ENCODE measurements around the gene HYAL1.
"Not testable (repeated sequence)": the region's sequence is repeated elsewhere in the genome, so short reads cannot be mapped to it uniquely, and the experiment has no call there.

HYAL1 gene

GRCh38 chr3:50272538-50272910 lies 30.9 kb downstream of the HYAL1 start:
- DNase-seq, result not testable (repeated sequence)

- no peak for DNase-seq
Observed at GRCh38 chr3:50271314-50271936, 31.9 kb downstream of the HYAL1 start.

DNA sequence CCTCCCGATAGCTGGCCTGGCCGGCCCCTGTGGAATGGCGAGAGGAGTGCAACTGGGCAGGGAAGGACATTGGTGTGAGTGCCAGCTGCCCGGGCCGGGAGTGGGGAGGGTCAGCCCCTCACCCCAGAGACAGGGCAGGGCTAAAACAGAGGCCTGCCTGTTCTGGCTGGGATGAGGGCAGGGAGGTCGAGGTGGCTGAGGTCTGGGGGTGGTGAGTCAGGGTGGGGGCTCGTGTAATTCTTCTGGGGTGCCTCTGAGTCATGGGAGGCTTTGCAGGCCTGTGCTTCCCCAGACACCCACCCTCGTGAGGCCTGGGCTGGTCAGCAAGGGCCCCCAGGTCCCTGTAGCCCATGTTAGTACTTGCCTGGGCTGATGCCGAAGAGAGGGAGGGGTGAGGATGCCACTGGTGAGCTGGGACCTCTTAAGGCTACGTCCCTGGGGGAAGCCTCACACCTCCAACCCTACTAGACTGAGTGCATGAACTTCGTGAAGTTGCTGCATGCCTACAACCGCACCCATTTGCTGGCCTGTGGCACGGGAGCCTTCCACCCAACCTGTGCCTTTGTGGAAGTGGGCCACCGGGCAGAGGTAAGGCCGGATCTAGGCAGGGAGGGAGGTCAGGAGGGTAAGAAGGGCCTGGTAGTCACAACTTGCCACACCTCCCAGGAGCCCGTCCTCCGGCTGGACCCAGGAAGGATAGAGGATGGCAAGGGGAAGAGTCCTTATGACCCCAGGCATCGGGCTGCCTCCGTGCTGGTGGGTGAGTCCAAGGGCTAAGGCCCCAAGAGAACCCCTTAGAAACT lies 32.8 kb downstream of the HYAL1 start:
- DNase-seq, result no peak

GRCh38 chr3:50269977-50270413 lies 33.4 kb downstream of the HYAL1 start:
- DNase-seq, result no peak

GRCh38 chr3:50269460-50269859 lies 33.9 kb downstream of the HYAL1 start:
- no peak for DNase-seq

- no peak for DNase-seq
Observed at GRCh38 chr3:50268703-50269451, 34.5 kb downstream of the HYAL1 start, which contains the start of gene SEMA3B. Gene SEMA3B (plus strand): TSS chr3:50269147. CDS start chr3:50269241, 94 bp downstream.

- DNase-seq, result no peak
Observed at GRCh38 chr3:50268276-50268675, 35.1 kb downstream of the HYAL1 start.

- no peak for DNase-seq
Observed at GRCh38 chr3:50267280-50267913, 36.0 kb downstream of the HYAL1 start.

DNA sequence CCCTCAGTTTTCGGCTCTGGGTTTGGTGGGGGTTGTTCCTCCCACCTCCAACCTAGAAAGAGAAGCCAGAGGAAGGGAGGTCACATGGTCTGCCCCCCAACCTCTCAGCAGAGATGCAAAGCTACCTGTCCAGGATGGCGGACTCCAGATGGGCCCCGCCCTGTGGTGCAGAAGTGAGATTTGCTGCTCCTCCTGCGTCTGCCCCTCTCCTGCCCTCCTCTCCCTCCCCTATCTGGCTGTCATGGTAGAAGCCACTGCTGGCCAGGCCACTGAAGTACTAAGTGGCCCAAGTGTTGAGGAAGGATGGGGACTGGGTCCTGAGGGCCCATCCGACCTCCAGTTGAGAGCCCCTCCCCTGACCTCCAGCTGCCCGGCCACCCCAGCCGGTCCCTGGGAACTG lies 36.5 kb downstream of the HYAL1 start:
- no peak for DNase-seq

DNA sequence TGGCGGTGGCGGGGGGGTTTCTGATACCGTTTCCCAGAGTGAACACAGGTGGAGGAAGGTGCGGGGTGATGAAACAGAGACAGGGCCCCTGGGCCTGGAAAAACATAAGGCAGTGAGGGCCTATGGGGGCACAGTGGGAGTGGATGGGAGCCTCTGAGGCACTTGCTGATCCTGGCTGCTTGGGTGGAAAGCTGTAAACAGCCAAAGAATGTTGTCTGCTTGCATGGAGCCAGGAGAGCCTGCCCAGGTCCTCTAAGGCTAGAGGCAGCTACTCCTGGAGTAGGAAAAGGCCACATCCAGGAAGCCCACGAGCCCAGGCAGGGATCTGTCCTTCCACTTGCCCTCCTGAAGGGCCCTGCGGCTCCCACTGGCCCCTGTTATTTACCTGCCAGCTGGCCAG lies 37.4 kb downstream of the HYAL1 start:
- no peak for DNase-seq

GRCh38 chr3:50265571-50265970 lies 37.8 kb downstream of the HYAL1 start:
- DNase-seq, result no peak

GRCh38 chr3:50264964-50265485 lies 38.3 kb downstream of the HYAL1 start:
- no peak for DNase-seq

DNA sequence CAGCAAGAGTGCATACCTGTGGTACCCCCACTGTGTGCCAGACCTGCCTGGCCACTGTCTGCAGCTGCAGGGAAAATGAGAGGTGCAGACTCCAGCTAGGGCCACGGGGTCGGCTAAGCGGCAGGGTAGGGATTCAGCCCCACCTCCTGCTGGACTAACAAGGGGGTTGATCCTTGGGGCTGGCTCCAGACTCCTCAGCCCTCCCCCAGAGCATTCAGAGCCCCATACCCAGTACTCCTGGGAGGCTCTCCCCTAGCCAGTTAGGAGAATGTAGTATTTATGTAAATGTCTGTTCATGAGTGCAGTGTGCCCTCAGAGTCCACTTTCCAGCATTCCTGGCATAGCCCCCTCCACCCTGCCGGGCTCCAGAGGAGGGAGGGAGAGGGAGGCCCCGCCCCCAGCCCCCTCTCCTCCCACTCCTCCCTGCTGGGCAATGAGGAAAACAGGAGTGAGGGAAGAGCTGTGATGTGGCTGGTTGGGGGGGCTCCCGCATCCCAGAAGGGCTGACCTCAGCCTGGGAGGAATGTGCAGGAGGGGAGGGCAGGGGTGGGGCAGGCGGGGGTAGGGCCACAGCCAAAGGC lies 38.9 kb downstream of the HYAL1 start:
- DNase-seq, result no peak

GRCh38 chr3:50263478-50264382 lies 39.6 kb downstream of the HYAL1 start:
- DNase-seq, result no peak

DNA sequence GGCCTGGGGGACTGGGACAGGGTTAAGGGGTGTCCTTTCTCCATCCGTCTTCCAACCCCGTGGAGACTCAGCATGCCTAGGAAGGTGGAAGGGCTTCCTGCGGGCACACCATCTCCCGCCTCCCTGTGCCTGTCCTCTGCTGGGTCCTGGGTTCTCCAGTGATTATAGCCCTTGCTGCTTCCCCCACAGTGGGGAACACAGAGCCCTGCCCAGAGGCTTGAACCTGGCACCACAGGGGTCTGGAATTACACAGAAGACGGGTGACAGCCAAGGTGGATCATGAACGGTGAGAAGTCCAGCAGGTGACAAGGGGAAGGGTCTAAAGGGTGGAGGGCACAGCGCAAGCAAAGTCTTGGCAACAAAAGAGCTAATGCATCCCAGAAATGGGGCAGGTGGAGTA lies 40.6 kb downstream of the HYAL1 start:
- DNase-seq, result no peak

DNA sequence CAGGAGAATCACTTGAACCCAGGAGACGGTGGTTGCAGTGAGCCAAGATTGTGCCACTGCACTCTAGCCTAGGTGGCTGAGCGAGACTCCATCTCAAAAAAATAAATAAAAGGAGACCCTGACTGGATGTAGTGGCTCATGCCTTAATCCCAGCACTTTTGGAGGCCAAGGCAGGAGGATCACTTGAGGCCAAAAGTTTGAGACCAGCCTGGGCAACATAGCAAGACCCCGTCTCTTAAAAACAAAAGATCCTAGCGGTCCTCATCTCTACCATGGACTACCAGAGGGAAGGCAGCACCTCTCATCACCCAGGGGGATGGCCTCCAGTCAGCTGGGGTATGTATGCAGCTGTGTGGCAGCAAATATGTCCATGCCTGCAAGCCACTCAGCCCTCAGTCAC lies 41.2 kb downstream of the HYAL1 start:
- not testable (repeated sequence) for DNase-seq

DNA sequence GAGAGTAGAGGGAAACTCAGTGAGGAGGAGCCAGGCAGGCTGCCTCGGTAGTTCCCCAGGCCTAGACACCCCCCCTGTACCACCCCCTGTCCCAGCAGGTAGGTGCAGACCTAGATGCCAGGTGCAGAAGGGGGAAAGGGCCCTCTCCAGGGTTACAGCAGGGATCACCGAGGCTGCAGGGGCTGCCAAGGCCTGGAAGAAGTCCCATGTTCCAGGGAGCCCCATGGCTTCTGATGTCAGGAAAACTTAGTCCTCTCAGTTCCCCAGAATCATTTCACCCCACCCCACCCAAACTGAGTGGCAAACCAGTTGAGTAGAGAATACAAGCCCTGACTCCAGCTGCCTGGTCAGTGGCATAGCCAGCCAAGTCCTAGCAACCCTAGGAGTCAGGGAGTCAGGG lies 41.9 kb downstream of the HYAL1 start:
- DNase-seq, result no peak

DNA sequence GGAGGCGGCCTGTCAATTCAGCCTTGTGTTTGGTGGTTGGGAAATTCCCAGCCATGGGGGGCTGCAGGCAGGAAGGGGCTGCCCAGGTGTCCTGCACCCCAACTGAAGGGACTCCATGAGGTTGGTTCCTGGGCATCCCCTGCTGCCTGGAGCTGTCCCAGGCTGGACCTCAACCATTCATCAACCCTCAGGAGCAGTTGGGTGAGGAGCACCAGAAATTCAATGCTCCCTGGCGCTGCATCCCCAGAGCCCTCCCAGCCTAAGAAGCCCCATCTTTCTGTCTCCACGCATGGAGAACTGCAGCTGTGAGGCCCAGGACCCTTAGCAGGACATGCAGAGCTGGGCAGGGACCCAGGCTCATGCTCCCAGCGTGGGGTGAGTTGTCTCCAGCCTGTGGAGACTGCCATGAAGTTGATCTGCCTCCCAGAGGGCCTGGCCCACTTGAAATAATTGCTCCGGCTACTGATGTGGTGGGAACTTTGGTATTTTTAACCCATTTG lies 42.4 kb downstream of the HYAL1 start:
- no peak for DNase-seq

DNA sequence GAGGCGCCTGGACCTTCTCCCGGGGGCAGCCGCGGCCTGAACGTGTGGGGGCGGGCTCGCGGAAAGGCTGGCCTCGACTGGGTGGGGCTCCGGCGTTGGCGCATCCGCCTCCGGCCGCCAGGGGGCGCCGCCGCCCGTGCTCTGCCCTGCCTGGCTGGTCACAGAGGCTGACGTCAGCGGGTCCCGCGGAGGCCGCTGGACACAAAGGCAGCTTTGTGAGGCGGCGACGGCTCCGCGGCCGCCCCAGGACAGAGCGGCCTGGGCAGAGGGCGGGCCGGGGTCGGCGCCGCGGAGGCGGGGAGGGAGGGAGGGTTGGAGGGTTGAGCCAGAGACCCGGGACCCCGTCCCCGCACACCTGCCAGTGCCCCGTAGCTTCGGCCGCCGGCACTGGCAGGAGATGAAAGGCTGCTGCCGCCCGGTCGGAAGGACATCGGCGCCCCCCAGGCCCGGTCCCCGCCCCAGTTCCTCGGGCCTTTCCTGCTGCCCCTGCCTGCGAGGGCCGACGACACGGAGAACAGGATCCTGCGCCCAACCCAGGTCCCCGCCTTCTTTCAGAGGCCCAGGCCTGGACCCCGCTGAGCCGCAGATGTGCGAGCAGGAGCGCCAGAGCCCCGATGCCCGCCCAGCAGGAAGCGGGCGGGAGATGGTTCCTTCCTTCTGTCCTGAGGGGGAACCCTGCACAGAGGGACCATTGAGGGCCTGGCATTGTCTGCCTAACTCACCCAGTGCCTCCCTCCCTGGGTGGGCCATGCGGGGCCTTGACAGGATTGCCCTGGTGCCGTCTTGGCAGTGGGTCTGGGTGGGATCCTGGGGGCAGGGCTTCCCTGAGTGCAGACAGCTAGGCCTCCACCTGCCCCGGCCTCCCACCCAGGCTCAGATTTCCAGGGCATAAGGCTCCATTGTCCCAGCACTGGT lies 43.1 kb downstream of the HYAL1 start:
- DNase-seq, result peak; percentile 83

DNA sequence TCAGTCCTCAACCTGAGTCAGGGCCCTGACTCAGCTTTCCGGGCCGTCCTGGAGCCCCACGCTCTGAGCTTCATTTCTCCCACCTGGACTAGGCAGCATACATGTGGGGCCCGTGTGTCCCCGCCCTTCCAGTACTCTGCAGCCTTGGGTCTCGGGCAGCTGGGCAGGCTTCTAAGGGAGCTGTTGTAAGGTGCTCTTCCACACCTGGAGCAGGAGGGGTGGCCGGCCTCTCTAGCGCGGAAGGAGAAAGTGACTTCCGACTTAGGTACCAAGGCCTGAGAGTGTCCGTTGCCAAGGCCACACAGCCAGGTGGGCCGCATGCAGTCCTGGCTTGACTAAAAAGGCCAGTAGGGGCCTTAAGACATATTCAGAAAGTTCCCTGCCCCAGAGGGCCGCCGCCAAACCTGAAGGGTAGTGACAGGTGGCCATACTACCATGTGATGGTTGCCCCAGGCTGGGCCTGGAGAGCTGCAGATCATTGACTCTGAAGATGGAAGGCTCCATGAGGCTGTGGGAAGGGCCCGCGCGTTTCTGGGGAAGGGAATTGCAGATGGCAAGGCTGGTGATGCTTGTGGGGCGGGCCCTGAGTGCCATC lies 43.8 kb downstream of the HYAL1 start:
- no peak for DNase-seq

All from stimulated activated CD4-positive, alpha-beta T cell treated with anti-CD3 and anti-CD28 coated beads, Interleukin-12 subunit alpha, Interleukin-12 subunit beta, amount 100 ng/mL, for 4 hours (primary cell).